GM19452 (cell line): ENCODE data around the gene WBP1L.
"Not testable (repeated sequence)": the region's sequence is repeated elsewhere in the genome, so short reads cannot be mapped to it uniquely, and the experiment has no call there.

ENCODE experiments used
- ATAC-seq: cut with Tn5 transposase; IDR thresholded peaks from one replicate; pipeline ENCODE4 v1.9.1; 2021; ENCODE audit not compliant: unreplicated experiment

The WBP1L gene

GRCh38 chr10:102804382-102805055, 60.8 kb downstream of the WBP1L start:
- ATAC-seq: no peak

GRCh38 chr10:102808380-102808779, 64.6 kb downstream of the WBP1L start:
- ATAC-seq: no peak

GRCh38 chr10:102811346-102811745, 67.6 kb downstream of the WBP1L start:
- ATAC-seq: no peak

- no peak for ATAC-seq
Measured at GRCh38 chr10:102812231-102812876, 68.6 kb downstream of the WBP1L start.

- ATAC-seq: no peak
Measured at GRCh38 chr10:102813017-102813541, 69.3 kb downstream of the WBP1L start.

GRCh38 chr10:102813734-102814452, 70.1 kb downstream of the WBP1L start:
- no peak for ATAC-seq

- no peak for ATAC-seq
Measured at GRCh38 chr10:102814453-102814871, 70.7 kb downstream of the WBP1L start.

GRCh38 chr10:102814873-102815661, 71.3 kb downstream of the WBP1L start:
- no peak for ATAC-seq

- ATAC-seq: no peak
Measured at GRCh38 chr10:102815790-102816549, 72.2 kb downstream of the WBP1L start.

GRCh38 chr10:102817175-102817574, 73.4 kb downstream of the WBP1L start:
- no peak for ATAC-seq

GRCh38 chr10:102819054-102819453, 75.3 kb downstream of the WBP1L start:
- no peak for ATAC-seq

- ATAC-seq: not testable (repeated sequence)
Measured at GRCh38 chr10:102820008-102820407, 76.3 kb downstream of the WBP1L start.

GRCh38 chr10:102822222-102822621, 78.5 kb downstream of the WBP1L start:
- no peak for ATAC-seq

GRCh38 chr10:102824664-102825063, 80.9 kb downstream of the WBP1L start:
- ATAC-seq: no peak

GRCh38 chr10:102826148-102826796, 82.5 kb downstream of the WBP1L start:
- ATAC-seq: no peak

- no peak for ATAC-seq
Measured at GRCh38 chr10:102827597-102827975, 83.8 kb downstream of the WBP1L start.

- ATAC-seq: no peak
Measured at GRCh38 chr10:102831322-102832071, 87.7 kb downstream of the WBP1L start.

GRCh38 chr10:102832248-102832647, 88.5 kb downstream of the WBP1L start:
- ATAC-seq: no peak

GRCh38 chr10:102832987-102833386, 89.2 kb downstream of the WBP1L start:
- ATAC-seq: no peak
